ENCODE measurements around the gene INO80C.

DNA sequence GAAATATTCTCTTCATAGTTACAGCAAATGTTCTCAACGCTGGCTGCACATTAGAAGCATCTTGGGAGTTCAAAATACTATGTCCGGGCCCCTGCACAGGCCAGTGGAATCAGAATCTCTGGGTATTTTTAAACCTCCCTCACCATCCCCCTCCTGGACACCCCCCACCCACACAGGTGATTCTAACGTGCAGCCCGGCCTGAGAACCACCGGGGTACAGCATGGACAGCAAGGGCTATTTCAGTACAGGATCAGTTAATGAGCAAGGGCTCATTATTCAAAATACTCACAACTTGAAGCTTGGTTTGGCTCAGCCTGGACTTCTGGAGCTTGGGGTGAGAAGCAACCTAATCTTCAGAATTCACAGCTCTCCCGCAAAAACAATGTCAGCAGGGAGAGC is 31.4 kb downstream of the INO80C start:
- no peak for TF ChIP-seq POLR2A (IDR thresholded peaks at IDR 0.05)
- TF ChIP-seq, protein P1, sequence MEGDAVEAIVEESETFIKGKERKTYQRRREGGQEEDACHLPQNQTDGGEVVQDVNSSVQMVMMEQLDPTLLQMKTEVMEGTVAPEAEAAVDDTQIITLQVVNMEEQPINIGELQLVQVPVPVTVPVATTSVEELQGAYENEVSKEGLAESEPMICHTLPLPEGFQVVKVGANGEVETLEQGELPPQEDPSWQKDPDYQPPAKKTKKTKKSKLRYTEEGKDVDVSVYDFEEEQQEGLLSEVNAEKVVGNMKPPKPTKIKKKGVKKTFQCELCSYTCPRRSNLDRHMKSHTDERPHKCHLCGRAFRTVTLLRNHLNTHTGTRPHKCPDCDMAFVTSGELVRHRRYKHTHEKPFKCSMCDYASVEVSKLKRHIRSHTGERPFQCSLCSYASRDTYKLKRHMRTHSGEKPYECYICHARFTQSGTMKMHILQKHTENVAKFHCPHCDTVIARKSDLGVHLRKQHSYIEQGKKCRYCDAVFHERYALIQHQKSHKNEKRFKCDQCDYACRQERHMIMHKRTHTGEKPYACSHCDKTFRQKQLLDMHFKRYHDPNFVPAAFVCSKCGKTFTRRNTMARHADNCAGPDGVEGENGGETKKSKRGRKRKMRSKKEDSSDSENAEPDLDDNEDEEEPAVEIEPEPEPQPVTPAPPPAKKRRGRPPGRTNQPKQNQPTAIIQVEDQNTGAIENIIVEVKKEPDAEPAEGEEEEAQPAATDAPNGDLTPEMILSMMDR (IDR thresholded peaks at IDR 0.05): no peak

Data from tibial nerve (tissue), 3 donors.